GM12878 (cell line): ENCODE results near the gene ZNF525. TPM values are rescaled to one million over a fixed set of nuclear protein-coding genes. Genes with fewer than 3 reads are reported as not detected.

Experiments used
- ATAC-seq: fragments of 200-7000 bp; cut with Tn5 transposase; 3 replicates; pipeline ENCODE4 v1.9.1; 2020; ENCODE audit warnings: mild to moderate bottlenecking, moderate library complexity
- BruUV-seq: library from RNA; stranded (reverse); fragments of 400-500 nt; replicated peaks from 2 replicates; lab custom pipeline; 2021; lab: Mats Ljungman, UMichigan
- CTCF ChIA-PET: fragments of 300-600 bp; sonication (Branson Sonifier 250); formaldehyde crosslinking; extraction: SDS; loops from one replicate; lab custom pipeline; 2021; ENCODE audit warnings: inconsistent platforms; lab: Yijun Ruan, JAX
- POLR2A ChIA-PET: fragments of 350-600 bp; formaldehyde crosslinking; extraction: SDS; loops from one replicate; lab custom pipeline; 2021; ENCODE audit warnings: inconsistent platforms; lab: Charles Lee
- RAD21 ChIA-PET: fragments of 300-600 bp; sonication (Branson Sonifier 250); formaldehyde crosslinking; loops from one replicate; lab custom pipeline; 2023; ENCODE audit warnings: antibody characterized with exemption; ENCODE audit not compliant: unreplicated experiment; lab: Charles Lee
- SMC1A ChIA-PET: fragments of 300-600 bp; sonication (Branson Sonifier 250); formaldehyde crosslinking; loops from one replicate; lab custom pipeline; 2023; ENCODE audit not compliant: unreplicated experiment, uncharacterized antibody; lab: Charles Lee
- DNase-seq: peaks from one replicate; pipeline ENCODE4 v3.0.0-alpha.2; 2011; ENCODE audit warnings: low read depth, low spot score
- FAIRE-seq: peaks from 3 replicates; lab custom pipeline; 2011; peaks lifted over from hg19 to GRCh38; lab: Jason Lieb, UNC
- H2AFZ ChIP-seq: 2 replicates; pipeline ENCODE4 v1.6.0; 2011; ENCODE audit warnings: low read depth, low read length, control low read depth; ENCODE audit not compliant: control insufficient read depth
- H3K27ac ChIP-seq: 2 replicates; pipeline ENCODE4 v1.5.1; 2011; ENCODE audit warnings: control low read depth; ENCODE audit not compliant: control insufficient read depth, insufficient read depth
- H3K27me3 ChIP-seq, 2 experiments: replicated peaks in 1 of 2; 2 replicates each; pipeline versions ENCODE4 v1.6.0 to v1.6.1; 2011; ENCODE audit warnings: low read length in 1 of 2; ENCODE audit not compliant: control insufficient read depth in 2 of 2, insufficient read depth in 2 of 2
- H3K36me3 ChIP-seq, 2 experiments: 2 replicates each; pipeline ENCODE4 v1.5.1; 2011; ENCODE audit warnings: low read length in 1 of 2; ENCODE audit not compliant: control insufficient read depth in 2 of 2, insufficient read depth in 2 of 2
- H3K4me1 ChIP-seq: 2 replicates; pipeline ENCODE4 v1.6.1; 2011; ENCODE audit warnings: mild to moderate bottlenecking, low read length, moderate library complexity, mixed read lengths; ENCODE audit not compliant: control insufficient read depth, insufficient read depth
- H3K4me2 ChIP-seq: 2 replicates; pipeline ENCODE4 v1.6.0; 2011; ENCODE audit warnings: control low read depth; ENCODE audit not compliant: control insufficient read depth, insufficient read depth
- H3K4me3 ChIP-seq: fragments of 200-600 bp; sonication (generic); 2 replicates; pipeline ENCODE4 v1.5.1; 2016
- H3K79me2 ChIP-seq: 2 replicates; pipeline ENCODE4 v1.6.0; 2011; ENCODE audit warnings: low read length; ENCODE audit not compliant: control insufficient read depth, insufficient read depth
- H3K9ac ChIP-seq: 2 replicates; pipeline ENCODE4 v1.8.0; 2011; ENCODE audit warnings: low read length, control low read depth, mixed read lengths; ENCODE audit not compliant: control insufficient read depth, insufficient read depth
- H3K9me3 ChIP-seq: replicated peaks from 3 replicates; pipeline ENCODE4 v1.5.1; 2011; ENCODE audit warnings: mild to moderate bottlenecking, low read length; ENCODE audit not compliant: control insufficient read depth, insufficient read depth
- H4K20me1 ChIP-seq: 2 replicates; pipeline ENCODE4 v1.6.0; 2011; ENCODE audit not compliant: control insufficient read depth, insufficient read depth
- CBFB ChIP-seq: IDR thresholded peaks from 2 replicates; pipeline ENCODE4 v1.6.1; 2016; ENCODE audit warnings: antibody characterized with exemption, low read depth
- EGR1 ChIP-seq, 2 experiments: IDR thresholded peaks; 1 replicate in 1 of 2; 2 replicates in 1 of 2; pipeline ENCODE4 v1.6.1; 2011 to 2012; ENCODE audit warnings: low read depth in 2 of 2, low read length in 2 of 2, borderline replicate concordance in 1 of 2, mild to moderate bottlenecking in 1 of 2, moderate library complexity in 1 of 2
- ETV6 ChIP-seq, 2 experiments: fragments of 450-650 bp in 1 of 2; IDR thresholded peaks in 1 of 2; conservative IDR thresholded peaks in 1 of 2; 2 replicates each; pipeline ENCODE4 v1.6.1; 2014; ENCODE audit warnings: antibody characterized with exemption in 1 of 2, borderline replicate concordance in 1 of 2, low read depth in 1 of 2, mild to moderate bottlenecking in 1 of 2, moderate library complexity in 1 of 2
- HDAC6 ChIP-seq: fragments of 200-600 bp; sonication (generic); IDR thresholded peaks from one replicate; pipeline ENCODE4 v1.8.0; 2017; ENCODE audit warnings: antibody characterized with exemption; ENCODE audit not compliant: unreplicated experiment
- PAX8 ChIP-seq: fragments of 450-650 bp; IDR thresholded peaks from 2 replicates; pipeline ENCODE4 v1.6.1; 2017; ENCODE audit warnings: mild to moderate bottlenecking, moderate library complexity
- RB1 ChIP-seq: fragments of 450-650 bp; formaldehyde crosslinking; IDR thresholded peaks from 2 replicates; pipeline ENCODE4 v1.6.1; 2017; ENCODE audit warnings: mild to moderate bottlenecking, borderline replicate concordance
- RBBP5 ChIP-seq: fragments of 200-600 bp; sonication (generic); conservative IDR thresholded peaks from 2 replicates; pipeline ENCODE4 v1.6.1; 2016
- SRF ChIP-seq, 2 experiments: IDR thresholded peaks; 2 replicates each; pipeline ENCODE4 v1.6.1; 2011; ENCODE audit warnings: low read depth in 2 of 2, low read length in 2 of 2, mild to moderate bottlenecking in 1 of 2, moderate library complexity in 1 of 2
- STAT3 ChIP-seq: IDR thresholded peaks from 2 replicates; pipeline ENCODE4 v1.6.1; 2011; ENCODE audit warnings: low read depth, low read length, improper control_type of control experiment
- TBL1XR1 ChIP-seq: IDR thresholded peaks from 2 replicates; pipeline ENCODE4 v1.6.1; 2012; ENCODE audit warnings: low read depth, low read length, improper control_type of control experiment
- TCF12 ChIP-seq: IDR thresholded peaks from 2 replicates; pipeline ENCODE4 v1.6.1; 2011; ENCODE audit warnings: low read depth, mild to moderate bottlenecking, low read length
- ZBED1 ChIP-seq: IDR thresholded peaks from 2 replicates; pipeline ENCODE4 v1.6.1; 2016; ENCODE audit warnings: borderline replicate concordance
- WGBS: methylation state at CpG from one replicate; pipeline ENCODE4 v1.1.6; 2016; ENCODE audit warnings: low lambda C conversion rate; ENCODE audit not compliant: insufficient replicate concordance, insufficient coverage; ENCODE audit errors: missing lambda C conversion rate; 5-methylcytosine and 5-hydroxymethylcytosine counted together
- in situ Hi-C: fragments of 300-500 bp; cut with MboI; formaldehyde crosslinking; loops from 9 replicates; pipeline ENCODE4 v1.14.3; 2018; ENCODE audit warnings: mixed read lengths
- intact Hi-C: fragments of 100-400 bp; cut with micrococcal nuclease; formaldehyde crosslinking; loops from one replicate; pipeline ENCODE4 v1.14.2; 2022; ENCODE audit not compliant: unreplicated experiment
- polyA plus RNA-seq, 11 experiments: library from polyadenylated mRNA; depleted of rRNA in 4 of 11; unstranded in 6 of 11; stranded (reverse) in 5 of 11; fragments of >200 nt; fragmentation: Nextera tagmentation in 4 of 11; fragmentation: Illumina TruSeq in 1 of 11; extraction: Ambion mirVana in 4 of 11; extraction: Trizol in 1 of 11; gene quantifications; 1 replicate in 1 of 11; 2 replicates in 10 of 11; pipeline versions ENCODE4 v1.2.1 to v1.2.3, GENCODE V29; 2011 to 2016; ENCODE audit warnings: inconsistent platforms in 2 of 11, missing spikeins in 2 of 11, low read depth in 1 of 11
- total RNA-seq, 4 experiments: library from RNA; depleted of rRNA in 3 of 4; stranded (reverse); fragments of >200 nt in 3 of 4; fragmentation: Illumina TruSeq in 1 of 4; extraction: Trizol in 1 of 4; gene quantifications; 2 replicates each; pipeline versions ENCODE4 v1.2.1 to v1.2.3, GENCODE V29; 2013 to 2021
- TF ChIP-seq, protein P1 (sequence below): fragments of 450-650 bp; conservative IDR thresholded peaks from 2 replicates; pipeline ENCODE4 v1.6.1; 2017; ENCODE audit warnings: mild to moderate bottlenecking, moderate library complexity
- TF ChIP-seq, protein P2 (sequence below): IDR thresholded peaks from 2 replicates; pipeline ENCODE4 v1.6.1; 2012; ENCODE audit warnings: low read depth, low read length, improper control_type of control experiment

Gene ZNF525
- total and polyA plus RNA-seq, 10 of the 15 experiments (the other 5 are each of a cell fraction or from before 2014, with no cell fraction given): 3.0 to 25.8 (median 9.4) TPM

DNA sequence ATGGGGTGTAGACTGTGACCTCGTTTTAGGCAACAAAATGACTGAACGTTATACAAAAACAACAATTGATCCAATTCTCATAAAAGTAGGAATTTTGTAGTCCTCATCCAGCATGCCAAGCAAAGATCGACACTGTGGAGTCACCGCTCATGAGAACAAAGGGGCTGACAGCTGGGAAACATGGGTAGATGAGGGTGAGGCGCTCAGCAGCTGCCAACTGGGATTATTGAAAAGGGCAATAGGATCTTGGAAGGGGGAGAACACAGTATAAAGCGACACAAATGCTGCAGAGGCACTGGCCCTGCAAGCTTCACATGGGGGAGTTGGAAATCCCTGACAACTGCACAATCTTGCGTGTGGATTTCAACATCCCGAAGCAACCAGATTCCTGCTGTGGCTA is 24.1 kb downstream of the ZNF525 start:
- H3K4me1 ChIP-seq: no peaks in the 10 kb centered on the region
- ChIA-PET CTCF (no interaction called here), POLR2A (no interaction called here), SMC1A (no interaction called here), RAD21 (no interaction called here)
- DNase-seq (no peak), ATAC-seq (no peak), FAIRE-seq (no peak)
- H3K4me2 ChIP-seq: no peak overlapping the region
- H4K20me1 ChIP-seq: no peaks in the 10 kb centered on the region
- no peaks in the 10 kb centered on the region for H3K27me3 ChIP-seq
- in situ Hi-C loops (no loop called here), intact Hi-C loops (no loop called here)
- no peak overlapping the region for H3K27ac ChIP-seq
- whole genome bisulfite sequencing: 92% methylated on average over 8 of the region's 8 CpGs
- no TSS peak for BruUV-seq
- no peak overlapping the region for H3K4me3 ChIP-seq
- H3K79me2 ChIP-seq: no peaks in the 10 kb centered on the region
- TF ChIP-seq EGR1 (IDR thresholded peaks at IDR 0.05; ENCODE audit: borderline replicate concordance in 1 of 2, low read depth in 2 of 2, low read length in 2 of 2): no peak
- no peaks in the 10 kb centered on the region for H3K36me3 ChIP-seq
- no peak overlapping the region for H3K9ac ChIP-seq
- peaks cover 5% of the 10 kb centered on the region for H3K9me3 ChIP-seq
- H2AFZ ChIP-seq: no peak overlapping the region

DNA sequence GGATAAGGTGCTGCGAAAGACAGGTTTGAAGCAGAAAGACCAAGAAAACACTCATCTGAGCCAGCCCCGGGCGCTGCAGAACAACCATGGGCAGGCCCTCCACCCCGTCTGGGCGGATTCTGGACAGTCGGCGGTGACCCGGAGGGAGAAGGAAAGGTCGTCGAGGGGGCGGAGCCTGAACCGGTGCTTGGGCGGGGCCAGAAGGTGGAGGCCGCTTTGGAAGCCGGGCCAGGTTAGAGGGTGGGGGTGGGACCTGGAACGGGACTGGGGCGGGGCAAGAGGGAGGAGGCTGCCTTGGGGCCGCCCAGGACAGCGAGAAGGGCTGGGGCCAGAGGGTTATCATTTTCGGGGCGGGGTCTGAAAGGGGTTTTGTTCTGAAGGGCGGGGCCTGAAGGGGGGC is 24.5 kb downstream of the ZNF525 start:
- no peak for ATAC-seq
- POLR2A ChIA-PET: no interaction called here
- no peak for FAIRE-seq
- Histone ChIP-seq H3K27me3 (no peaks in the 10 kb centered on the region), H3K9me3 (peaks cover 5% of the 10 kb centered on the region), H3K9ac (no peak overlapping the region), H4K20me1 (no peaks in the 10 kb centered on the region), H3K4me3 (no peak overlapping the region), H3K4me1 (no peaks in the 10 kb centered on the region), H3K27ac (no peak overlapping the region), H3K4me2 (no peak overlapping the region), H2AFZ (no peak overlapping the region), H3K79me2 (no peaks in the 10 kb centered on the region), H3K36me3 (no peaks in the 10 kb centered on the region)
- no peak for DNase-seq
- SMC1A ChIA-PET: no interaction called here
- TF ChIP-seq STAT3 (no peak), ETV6 (conservative IDR thresholded peaks at IDR 0.05 in 1 of 2, IDR thresholded peaks at IDR 0.05 in 1 of 2; ENCODE audit: borderline replicate concordance in 1 of 2, low read depth in 1 of 2) (no peak), ZBED1 (no peak), HDAC6 (no peak), SRF (IDR thresholded peaks at IDR 0.05; ENCODE audit: low read depth in 2 of 2, low read length in 2 of 2) (no peak), TBL1XR1 (no peak), RB1 (no peak), CBFB (no peak), PAX8 (no peak), RBBP5 (no peak), TCF12 (no peak)
- TF ChIP-seq, protein P1, sequence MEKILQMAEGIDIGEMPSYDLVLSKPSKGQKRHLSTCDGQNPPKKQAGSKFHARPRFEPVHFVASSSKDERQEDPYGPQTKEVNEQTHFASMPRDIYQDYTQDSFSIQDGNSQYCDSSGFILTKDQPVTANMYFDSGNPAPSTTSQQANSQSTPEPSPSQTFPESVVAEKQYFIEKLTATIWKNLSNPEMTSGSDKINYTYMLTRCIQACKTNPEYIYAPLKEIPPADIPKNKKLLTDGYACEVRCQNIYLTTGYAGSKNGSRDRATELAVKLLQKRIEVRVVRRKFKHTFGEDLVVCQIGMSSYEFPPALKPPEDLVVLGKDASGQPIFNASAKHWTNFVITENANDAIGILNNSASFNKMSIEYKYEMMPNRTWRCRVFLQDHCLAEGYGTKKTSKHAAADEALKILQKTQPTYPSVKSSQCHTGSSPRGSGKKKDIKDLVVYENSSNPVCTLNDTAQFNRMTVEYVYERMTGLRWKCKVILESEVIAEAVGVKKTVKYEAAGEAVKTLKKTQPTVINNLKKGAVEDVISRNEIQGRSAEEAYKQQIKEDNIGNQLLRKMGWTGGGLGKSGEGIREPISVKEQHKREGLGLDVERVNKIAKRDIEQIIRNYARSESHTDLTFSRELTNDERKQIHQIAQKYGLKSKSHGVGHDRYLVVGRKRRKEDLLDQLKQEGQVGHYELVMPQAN: no peak
- TF ChIP-seq, protein P2, sequence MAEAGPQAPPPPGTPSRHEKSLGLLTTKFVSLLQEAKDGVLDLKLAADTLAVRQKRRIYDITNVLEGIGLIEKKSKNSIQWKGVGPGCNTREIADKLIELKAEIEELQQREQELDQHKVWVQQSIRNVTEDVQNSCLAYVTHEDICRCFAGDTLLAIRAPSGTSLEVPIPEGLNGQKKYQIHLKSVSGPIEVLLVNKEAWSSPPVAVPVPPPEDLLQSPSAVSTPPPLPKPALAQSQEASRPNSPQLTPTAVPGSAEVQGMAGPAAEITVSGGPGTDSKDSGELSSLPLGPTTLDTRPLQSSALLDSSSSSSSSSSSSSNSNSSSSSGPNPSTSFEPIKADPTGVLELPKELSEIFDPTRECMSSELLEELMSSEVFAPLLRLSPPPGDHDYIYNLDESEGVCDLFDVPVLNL: no peak
- WGBS: 81% methylated on average over 20 of the region's 22 CpGs
- in situ Hi-C loops: no loop called here
- CTCF ChIA-PET: no interaction called here
- no TSS peak for BruUV-seq
- RAD21 ChIA-PET: no interaction called here
- intact Hi-C loops: no loop called here
